ENCODE data around the gene APPBP2. TPM values are rescaled to one million over a fixed set of nuclear protein-coding genes. Genes with fewer than 3 reads are reported as not detected.
A peak's percentile ranks its signal among the peaks of the same experiment; 100 is the strongest.
"Not testable (repeated sequence)": the region's sequence is repeated elsewhere in the genome, so short reads cannot be mapped to it uniquely, and the experiment has no call there.

APPBP2 gene
- total and polyA plus RNA-seq, 3 experiments from 2014 or later: 21.0 to 29.5 (median 27.7) TPM

DNA sequence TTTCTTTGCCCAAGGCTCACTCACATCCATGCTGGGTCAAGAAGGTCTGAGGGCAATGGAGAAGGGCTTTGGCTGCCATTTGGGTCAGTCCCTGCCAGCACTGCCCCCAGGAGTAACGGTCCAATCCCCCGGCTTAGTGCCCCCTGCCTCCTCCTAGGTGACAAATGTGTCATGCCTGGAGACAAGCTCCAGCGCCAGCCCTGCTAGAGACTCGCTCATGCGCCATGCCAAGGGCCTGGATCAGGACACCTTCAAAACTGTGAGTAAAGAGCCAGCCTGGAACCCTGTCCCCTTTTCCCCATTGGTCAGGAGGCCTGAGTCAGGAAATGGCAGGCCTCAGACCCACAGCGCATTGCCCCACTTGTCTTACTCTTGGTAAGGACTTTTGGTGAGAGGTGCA lies 100.4 kb downstream of the APPBP2 start:
- Mint-ChIP-seq H3K27me3 (peaks cover 0 to 5% of the 10 kb centered on the region in 2 donors), H3K9me3 (no peaks in the 10 kb centered on the region), H3K4me3 (no peak overlapping the region), H3K27ac (no peak overlapping the region), H3K4me1 (peaks cover 6 to 10% (median 10%) of the 10 kb centered on the region in 3 donors), H3K36me3 (no peaks in the 10 kb centered on the region)
- ChIA-PET POLR2A (no interaction called here), CTCF (interaction anchor here (1.4 to 1.5 kb wide), 2 partner anchors 29 to 288 kb away, joined by 3 to 4 read pairs; no protein-coding TSS in a partner anchor)
- no peak overlapping the region for H3K27ac ChIP-seq (ENCODE audit: low read depth, low read length)
- no peaks in the 10 kb centered on the region for H3K4me1 ChIP-seq (ENCODE audit: insufficient read depth, low read length)
- no peaks in the 10 kb centered on the region for H3K9me3 ChIP-seq (ENCODE audit: low read length)
- H3K27me3 ChIP-seq (ENCODE audit: insufficient read depth, low read length, poor library complexity, severe bottlenecking): no peaks in the 10 kb centered on the region
- no peaks in the 10 kb centered on the region for H3K36me3 ChIP-seq (ENCODE audit: insufficient read depth, low read length)
- DNase-seq: no peak
- H3K4me3 ChIP-seq (ENCODE audit: low read length): no peak overlapping the region

DNA sequence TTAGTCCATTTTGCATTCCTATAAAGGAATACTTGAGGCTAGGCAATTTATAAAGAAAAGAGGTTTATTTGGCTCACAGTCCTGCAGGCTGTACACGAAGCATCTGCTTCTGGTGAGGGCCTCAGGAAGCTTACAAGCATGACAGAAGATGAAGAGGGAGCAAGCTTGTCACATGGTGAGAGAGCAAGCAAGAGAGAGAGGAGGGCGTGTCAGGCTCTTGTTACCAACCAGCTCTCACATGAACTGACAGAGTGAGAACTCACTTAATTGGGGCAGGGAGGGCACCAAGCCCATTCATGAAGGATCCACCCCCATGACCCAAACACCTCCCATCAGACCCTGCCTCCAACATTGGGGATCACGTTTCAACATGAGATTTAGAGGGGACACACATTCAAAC lies 102.2 kb downstream of the APPBP2 start:
- no peaks in the 10 kb centered on the region for H3K27me3 ChIP-seq (ENCODE audit: insufficient read depth, low read length, poor library complexity, severe bottlenecking)
- H3K4me3 Mint-ChIP-seq: no peak overlapping the region
- no peaks in the 10 kb centered on the region for H3K9me3 Mint-ChIP-seq
- H3K4me1 ChIP-seq (ENCODE audit: insufficient read depth, low read length): no peaks in the 10 kb centered on the region
- no peaks in the 10 kb centered on the region for H3K36me3 ChIP-seq (ENCODE audit: insufficient read depth, low read length)
- H3K9me3 ChIP-seq (ENCODE audit: low read length): no peaks in the 10 kb centered on the region
- no peaks in the 10 kb centered on the region for H3K36me3 Mint-ChIP-seq
- ChIA-PET CTCF (no interaction called here), POLR2A (no interaction called here)
- H3K27ac ChIP-seq (ENCODE audit: low read depth, low read length): no peak overlapping the region
- DNase-seq: no peak
- H3K4me1 Mint-ChIP-seq: peaks cover 6 to 10% (median 10%) of the 10 kb centered on the region in 3 donors
- H3K27me3 Mint-ChIP-seq: peaks cover 0 to 5% of the 10 kb centered on the region in 2 donors
- H3K27ac Mint-ChIP-seq: peak overlapping the region in 2 of 8 donors; percentile 26 to 70
- no peak overlapping the region for H3K4me3 ChIP-seq (ENCODE audit: low read length)

DNA sequence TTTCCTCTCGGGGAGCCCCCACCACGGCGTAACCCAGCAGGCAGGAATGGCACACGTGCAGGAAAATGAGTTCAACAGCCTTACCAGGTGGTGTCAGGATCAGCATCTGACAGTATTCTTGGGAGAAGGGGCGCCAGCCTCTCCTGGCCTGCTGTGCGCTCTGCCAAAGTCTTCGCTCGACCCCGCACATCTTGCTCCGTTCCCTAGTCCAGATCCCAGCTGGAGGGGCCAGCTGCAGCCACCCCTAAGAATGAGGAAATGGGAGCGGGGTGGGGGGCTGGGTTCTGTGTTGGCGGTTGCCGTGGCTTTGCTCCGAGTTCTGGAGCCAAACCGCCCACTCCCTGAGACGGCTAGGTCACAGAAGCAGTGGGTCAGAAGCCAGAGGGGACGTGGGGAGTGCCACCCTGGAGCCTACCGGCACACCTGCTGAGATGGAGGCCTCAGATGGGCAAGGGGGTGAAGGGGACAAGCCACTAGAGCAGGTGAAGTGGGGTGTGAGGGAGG lies 103.8 kb downstream of the APPBP2 start, which contains the start of gene CHCT1:
Gene CHCT1 (plus strand): TSS at position 328 of the 504 bp plus-strand sequence. CDS start 104 bp downstream, at position 432.
- ChIA-PET CTCF (interaction anchor here (1.4 kb wide), 1 partner anchor 13 kb away, joined by 3 read pairs; no protein-coding TSS in a partner anchor), POLR2A (no interaction called here)
- H3K9me3 Mint-ChIP-seq: no peaks in the 10 kb centered on the region
- peak within 1 kb of the TSS; percentile 68 to 92 (median 70) for H3K4me3 Mint-ChIP-seq
- Histone ChIP-seq H3K9me3 (ENCODE audit: low read length) (no peaks in the 10 kb centered on the region), H3K4me1 (ENCODE audit: insufficient read depth, low read length) (no peaks in the 10 kb centered on the region), H3K27me3 (ENCODE audit: insufficient read depth, low read length, poor library complexity, severe bottlenecking) (no peaks in the 10 kb centered on the region), H3K4me3 (ENCODE audit: low read length) (peak within 1 kb of the TSS; percentile 63), H3K36me3 (ENCODE audit: insufficient read depth, low read length) (no peaks in the 10 kb centered on the region), H3K27ac (ENCODE audit: low read depth, low read length) (no peak within 1 kb of the TSS)
- DNase-seq: no peak
- H3K27ac Mint-ChIP-seq: peak within 1 kb of the TSS in 6 of 8 donors; percentile 70 to 96 (median 86)
- no peaks in the 10 kb centered on the region for H3K27me3 Mint-ChIP-seq
- no peaks in the 10 kb centered on the region for H3K36me3 Mint-ChIP-seq
- peaks cover 6 to 10% (median 10%) of the 10 kb centered on the region in 3 donors for H3K4me1 Mint-ChIP-seq

DNA sequence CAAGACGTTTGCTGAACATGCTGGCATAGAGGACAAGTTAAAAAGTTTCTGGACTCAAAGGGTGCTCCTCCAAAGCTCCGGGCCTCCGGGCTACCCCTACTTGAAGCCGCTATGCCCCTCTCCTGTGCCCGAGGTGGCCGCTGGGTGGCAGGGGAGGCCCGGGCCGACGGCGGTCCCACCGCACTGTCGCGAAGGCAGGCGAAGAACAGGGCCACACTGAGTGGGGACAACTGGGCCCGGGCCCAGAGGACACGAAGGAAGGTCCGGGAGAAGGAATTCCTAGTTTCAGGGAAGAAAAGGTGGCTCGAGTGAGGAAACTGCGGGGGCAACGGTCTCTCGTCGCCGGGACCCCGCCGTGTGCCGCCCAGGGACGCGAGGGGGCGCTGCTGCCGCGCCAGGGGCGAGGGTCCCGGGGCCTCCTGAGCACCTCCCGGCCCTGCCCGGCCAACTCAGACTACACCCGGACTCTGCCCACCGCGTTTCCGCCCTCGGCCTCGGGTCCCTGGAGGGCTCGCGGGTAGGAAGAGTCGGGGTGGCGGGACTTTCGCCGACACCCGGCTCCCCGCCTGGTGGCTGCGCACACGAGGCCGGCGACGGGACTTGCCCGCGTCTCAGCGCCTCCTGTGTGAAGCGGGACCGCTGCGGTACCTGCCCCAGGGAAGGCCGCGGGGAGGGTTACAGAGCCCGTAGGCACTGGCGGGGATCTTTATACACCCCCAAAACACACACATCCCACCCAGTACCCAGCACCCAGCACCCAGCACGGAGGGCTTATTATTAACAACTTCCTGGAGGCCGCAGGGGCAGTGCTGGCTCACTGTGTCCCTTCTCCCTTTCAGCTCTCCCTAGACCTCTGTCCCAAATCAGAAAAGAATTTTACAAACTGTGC lies 104.5 kb downstream of the APPBP2 start:
- Histone ChIP-seq H3K36me3 (ENCODE audit: insufficient read depth, low read length) (no peaks in the 10 kb centered on the region), H3K4me1 (ENCODE audit: insufficient read depth, low read length) (no peaks in the 10 kb centered on the region), H3K27ac (ENCODE audit: low read depth, low read length) (no peak overlapping the region), H3K9me3 (ENCODE audit: low read length) (no peaks in the 10 kb centered on the region), H3K4me3 (ENCODE audit: low read length) (peak overlapping the region; percentile 63), H3K27me3 (ENCODE audit: insufficient read depth, low read length, poor library complexity, severe bottlenecking) (no peaks in the 10 kb centered on the region)
- Mint-ChIP-seq H3K27ac (peak overlapping the region in 7 of 8 donors; percentile 16 to 96 (median 85)), H3K4me3 (peak overlapping the region; percentile 68 to 92 (median 70)), H3K4me1 (peaks cover 6 to 10% (median 10%) of the 10 kb centered on the region in 3 donors), H3K27me3 (no peaks in the 10 kb centered on the region), H3K36me3 (no peaks in the 10 kb centered on the region), H3K9me3 (no peaks in the 10 kb centered on the region)
- ChIA-PET POLR2A (no interaction called here), CTCF (interaction anchor here (0.6 to 1.4 kb wide), 8 partner anchors 9 to 23 kb away, joined by 3 to 6 read pairs (median 4); no protein-coding TSS in a partner anchor)
- DNase-seq: peak; percentile 55 to 81 (median 63)

DNA sequence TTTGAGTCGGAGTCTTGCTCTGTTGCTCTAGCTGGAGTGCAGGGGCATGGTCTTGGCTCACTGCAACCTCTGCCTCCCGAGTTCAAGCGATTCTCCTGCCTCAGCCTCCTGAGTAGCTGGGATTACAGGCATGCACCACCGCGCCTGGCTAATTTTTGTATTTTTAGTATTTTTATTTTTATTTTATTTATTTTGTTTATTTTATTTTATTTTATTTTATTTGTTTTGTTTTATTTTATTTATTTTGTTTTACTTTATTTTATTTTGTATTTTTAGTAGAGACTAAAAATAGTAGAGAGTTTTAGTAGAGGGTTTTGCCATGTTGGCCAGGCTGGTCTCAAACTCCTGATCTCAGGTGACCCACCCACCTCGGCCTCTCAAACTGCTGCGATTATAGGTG lies 106.2 kb downstream of the APPBP2 start:
- H3K27me3 ChIP-seq (ENCODE audit: insufficient read depth, low read length, poor library complexity, severe bottlenecking); H3K4me1 ChIP-seq (ENCODE audit: insufficient read depth, low read length); DNase-seq; H3K9me3 ChIP-seq (ENCODE audit: low read length); POLR2A ChIA-PET; H3K4me3 ChIP-seq (ENCODE audit: low read length); H3K9me3 Mint-ChIP-seq; H3K36me3 Mint-ChIP-seq; H3K27ac ChIP-seq (ENCODE audit: low read depth, low read length); H3K36me3 ChIP-seq (ENCODE audit: insufficient read depth, low read length); H3K27ac Mint-ChIP-seq; CTCF ChIA-PET; H3K27me3 Mint-ChIP-seq: not testable (repeated sequence)
- Mint-ChIP-seq H3K4me3 (peak overlapping the region in 1 of 7 donors; percentile 8), H3K4me1 (peaks cover 6 to 10% (median 10%) of the 10 kb centered on the region in 3 donors)

DNA sequence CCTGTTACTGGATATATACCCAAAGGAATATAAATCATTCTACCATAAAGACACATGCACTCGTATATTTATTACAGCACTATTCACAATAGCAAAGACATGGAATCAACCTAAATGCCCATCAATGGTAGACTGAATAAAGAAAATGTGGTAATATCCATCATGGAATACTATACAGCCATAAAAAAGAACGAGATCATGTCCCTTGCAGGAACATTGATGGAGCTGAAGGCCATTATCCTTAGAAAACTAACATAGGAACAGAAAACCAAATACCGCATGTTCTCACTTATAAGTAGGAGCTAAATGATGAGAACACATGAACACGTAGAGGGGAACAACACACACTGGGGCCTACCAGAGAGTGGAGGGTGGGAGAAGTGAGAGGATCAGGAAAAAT lies 107.0 kb downstream of the APPBP2 start:
- DNase-seq; H3K27ac ChIP-seq (ENCODE audit: low read depth, low read length); CTCF ChIA-PET; H3K36me3 ChIP-seq (ENCODE audit: insufficient read depth, low read length); H3K4me3 ChIP-seq (ENCODE audit: low read length); H3K27me3 ChIP-seq (ENCODE audit: insufficient read depth, low read length, poor library complexity, severe bottlenecking); H3K27ac Mint-ChIP-seq; H3K36me3 Mint-ChIP-seq; H3K9me3 ChIP-seq (ENCODE audit: low read length); H3K27me3 Mint-ChIP-seq; H3K9me3 Mint-ChIP-seq; POLR2A ChIA-PET; H3K4me1 ChIP-seq (ENCODE audit: insufficient read depth, low read length): not testable (repeated sequence)
- Mint-ChIP-seq H3K4me1 (peaks cover 6 to 10% (median 10%) of the 10 kb centered on the region in 3 donors), H3K4me3 (peak overlapping the region in 1 of 7 donors; percentile 26)

DNA sequence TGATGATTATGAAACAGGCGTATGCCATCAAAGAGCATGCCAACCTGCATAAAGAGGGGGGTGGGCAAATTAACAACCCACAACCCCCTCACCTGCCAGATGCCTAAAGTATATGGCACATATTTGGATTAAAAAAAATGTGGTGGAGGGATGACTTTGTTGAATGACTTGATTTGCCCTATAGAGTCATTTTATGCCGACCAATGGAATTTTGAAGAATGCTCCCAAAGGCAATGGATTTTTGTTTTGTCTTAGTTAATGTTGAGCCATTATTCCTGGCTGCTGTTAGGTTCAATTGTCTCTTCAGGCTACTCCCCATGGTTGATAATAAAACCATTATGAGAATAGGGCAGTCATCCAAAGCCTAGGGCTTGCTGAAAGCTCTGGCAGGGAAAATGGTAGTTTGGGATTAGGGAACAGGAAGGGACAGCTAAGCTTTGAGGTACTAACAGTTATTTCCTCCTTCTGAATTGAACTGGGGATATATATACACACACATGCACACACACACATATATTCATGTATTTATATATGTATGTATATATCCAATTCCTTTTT lies 109.6 kb downstream of the APPBP2 start:
- Histone ChIP-seq H3K4me1 (ENCODE audit: insufficient read depth, low read length) (no peaks in the 10 kb centered on the region), H3K27me3 (ENCODE audit: insufficient read depth, low read length, poor library complexity, severe bottlenecking) (no peaks in the 10 kb centered on the region), H3K27ac (ENCODE audit: low read depth, low read length) (no peak overlapping the region), H3K4me3 (ENCODE audit: low read length) (no peak overlapping the region), H3K36me3 (ENCODE audit: insufficient read depth, low read length) (no peaks in the 10 kb centered on the region), H3K9me3 (ENCODE audit: low read length) (no peaks in the 10 kb centered on the region)
- ChIA-PET CTCF (no interaction called here), POLR2A (no interaction called here)
- Mint-ChIP-seq H3K4me3 (no peak overlapping the region), H3K4me1 (peaks cover 5 to 6% (median 6%) of the 10 kb centered on the region in 3 donors), H3K27ac (no peak overlapping the region), H3K27me3 (peaks cover 2 to 8% of the 10 kb centered on the region in 2 donors), H3K36me3 (no peaks in the 10 kb centered on the region), H3K9me3 (no peaks in the 10 kb centered on the region)
- no peak for DNase-seq

DNA sequence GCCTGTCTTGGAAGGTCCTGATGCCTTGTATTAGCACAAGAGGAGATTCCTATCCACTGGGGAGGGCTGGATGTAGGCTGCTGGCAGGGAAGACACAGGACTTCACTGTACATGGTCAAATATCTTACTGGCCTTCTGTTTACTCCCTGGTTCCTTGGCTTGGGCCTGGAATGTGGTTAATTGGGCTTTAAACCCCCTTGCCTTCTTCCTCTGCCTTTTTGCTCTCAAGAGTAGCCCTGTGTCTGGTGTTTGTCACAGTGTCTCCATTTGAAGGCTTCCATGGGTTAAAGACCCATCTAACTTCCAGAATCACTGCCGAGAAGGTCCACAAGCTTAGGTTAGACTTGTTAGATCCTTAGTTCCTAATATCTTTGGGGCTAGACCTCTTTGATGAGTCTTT lies 110.9 kb downstream of the APPBP2 start:
- DNase-seq: no peak
- ChIA-PET POLR2A (no interaction called here), CTCF (no interaction called here)
- no peaks in the 10 kb centered on the region for H3K9me3 ChIP-seq (ENCODE audit: low read length)
- no peaks in the 10 kb centered on the region for H3K36me3 ChIP-seq (ENCODE audit: insufficient read depth, low read length)
- no peak overlapping the region for H3K27ac ChIP-seq (ENCODE audit: low read depth, low read length)
- peak overlapping the region in 1 of 8 donors; percentile 50 for H3K27ac Mint-ChIP-seq
- no peaks in the 10 kb centered on the region for H3K27me3 ChIP-seq (ENCODE audit: insufficient read depth, low read length, poor library complexity, severe bottlenecking)
- peaks cover 2 to 10% of the 10 kb centered on the region in 2 donors for H3K27me3 Mint-ChIP-seq
- H3K36me3 Mint-ChIP-seq: no peaks in the 10 kb centered on the region
- H3K4me3 Mint-ChIP-seq: no peak overlapping the region
- H3K4me1 Mint-ChIP-seq: no peaks in the 10 kb centered on the region
- H3K4me1 ChIP-seq (ENCODE audit: insufficient read depth, low read length): no peaks in the 10 kb centered on the region
- no peaks in the 10 kb centered on the region for H3K9me3 Mint-ChIP-seq
- H3K4me3 ChIP-seq (ENCODE audit: low read length): no peak overlapping the region
